ENCODE results near the gene OR10J5. TPM values are rescaled to one million over a fixed set of nuclear protein-coding genes. Genes with fewer than 3 reads are reported as not detected.

The OR10J5 gene
- total and polyA plus RNA-seq, 2 experiments from 2014 or later = not detected

DNA sequence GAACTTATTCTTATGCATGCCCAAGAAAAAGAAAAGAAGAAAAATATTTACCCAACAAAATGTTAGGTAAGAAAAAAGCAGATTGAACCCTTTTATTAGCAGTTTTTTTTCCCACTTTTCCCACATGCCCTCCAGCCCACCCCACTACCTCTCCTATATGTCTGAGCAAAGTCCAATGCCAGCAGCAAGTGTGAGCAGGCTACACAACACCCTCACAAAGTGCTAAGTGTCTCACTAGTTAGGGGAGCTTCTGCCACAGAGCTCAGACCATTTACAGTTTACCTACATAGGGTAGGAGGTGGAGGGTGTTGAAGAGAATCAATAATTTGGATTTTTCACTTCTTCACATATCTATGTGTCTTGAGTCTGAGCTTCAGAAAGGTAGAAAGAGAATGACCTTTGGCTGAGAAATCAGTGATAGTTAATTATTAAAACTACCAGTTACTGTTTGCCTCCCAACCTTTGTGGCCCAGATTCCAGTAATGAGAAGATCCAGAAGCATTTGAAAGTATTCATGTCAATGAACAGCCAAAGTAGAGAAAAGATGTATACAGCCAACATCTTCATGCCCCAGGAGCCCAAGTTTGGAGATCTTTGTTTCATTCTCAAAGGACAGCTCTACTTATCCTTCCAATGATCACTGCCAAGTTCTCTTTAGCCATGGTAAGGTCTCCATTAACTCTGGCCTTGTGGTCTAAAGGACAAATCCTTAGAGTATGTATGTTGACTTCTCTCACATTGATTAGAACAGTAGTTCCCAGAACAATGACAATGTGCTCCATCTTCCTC lies 26.2 kb downstream of the OR10J5 start:
- no peak overlapping the region for H3K4me3 ChIP-seq
- H3K27me3 ChIP-seq (ENCODE audit: insufficient read depth) = no peaks in the 10 kb centered on the region
- Mint-ChIP-seq H3K36me3 (ENCODE audit: low read depth) (no peaks in the 10 kb centered on the region), H3K27me3 (ENCODE audit: insufficient read depth, low read depth, poor library complexity) (no peaks in the 10 kb centered on the region), H3K9me3 (peaks cover 4% of the 10 kb centered on the region; the same call in 2 of the 3 replicates), H3K4me1 (no peaks in the 10 kb centered on the region; the same call in 2 of the 3 replicates), H3K4me3 (no peak overlapping the region), H3K27ac (no peak overlapping the region)
- no peak for TF ChIP-seq STAT1 (IDR thresholded peaks at IDR 0.05; ENCODE audit: unreplicated experiment)
- TF ChIP-seq, protein P1, sequence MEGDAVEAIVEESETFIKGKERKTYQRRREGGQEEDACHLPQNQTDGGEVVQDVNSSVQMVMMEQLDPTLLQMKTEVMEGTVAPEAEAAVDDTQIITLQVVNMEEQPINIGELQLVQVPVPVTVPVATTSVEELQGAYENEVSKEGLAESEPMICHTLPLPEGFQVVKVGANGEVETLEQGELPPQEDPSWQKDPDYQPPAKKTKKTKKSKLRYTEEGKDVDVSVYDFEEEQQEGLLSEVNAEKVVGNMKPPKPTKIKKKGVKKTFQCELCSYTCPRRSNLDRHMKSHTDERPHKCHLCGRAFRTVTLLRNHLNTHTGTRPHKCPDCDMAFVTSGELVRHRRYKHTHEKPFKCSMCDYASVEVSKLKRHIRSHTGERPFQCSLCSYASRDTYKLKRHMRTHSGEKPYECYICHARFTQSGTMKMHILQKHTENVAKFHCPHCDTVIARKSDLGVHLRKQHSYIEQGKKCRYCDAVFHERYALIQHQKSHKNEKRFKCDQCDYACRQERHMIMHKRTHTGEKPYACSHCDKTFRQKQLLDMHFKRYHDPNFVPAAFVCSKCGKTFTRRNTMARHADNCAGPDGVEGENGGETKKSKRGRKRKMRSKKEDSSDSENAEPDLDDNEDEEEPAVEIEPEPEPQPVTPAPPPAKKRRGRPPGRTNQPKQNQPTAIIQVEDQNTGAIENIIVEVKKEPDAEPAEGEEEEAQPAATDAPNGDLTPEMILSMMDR (conservative IDR thresholded peaks at IDR 0.05; ENCODE audit: low read depth in 2 of 2) = no peak
- TF ChIP-seq, protein P2, sequence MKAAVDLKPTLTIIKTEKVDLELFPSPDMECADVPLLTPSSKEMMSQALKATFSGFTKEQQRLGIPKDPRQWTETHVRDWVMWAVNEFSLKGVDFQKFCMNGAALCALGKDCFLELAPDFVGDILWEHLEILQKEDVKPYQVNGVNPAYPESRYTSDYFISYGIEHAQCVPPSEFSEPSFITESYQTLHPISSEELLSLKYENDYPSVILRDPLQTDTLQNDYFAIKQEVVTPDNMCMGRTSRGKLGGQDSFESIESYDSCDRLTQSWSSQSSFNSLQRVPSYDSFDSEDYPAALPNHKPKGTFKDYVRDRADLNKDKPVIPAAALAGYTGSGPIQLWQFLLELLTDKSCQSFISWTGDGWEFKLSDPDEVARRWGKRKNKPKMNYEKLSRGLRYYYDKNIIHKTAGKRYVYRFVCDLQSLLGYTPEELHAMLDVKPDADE (IDR thresholded peaks at IDR 0.05) = no peak
- TF ChIP-seq EZH2phosphoT487 (IDR thresholded peaks at IDR 0.05; ENCODE audit: unreplicated experiment) = no peak
- TF ChIP-seq, protein P3, sequence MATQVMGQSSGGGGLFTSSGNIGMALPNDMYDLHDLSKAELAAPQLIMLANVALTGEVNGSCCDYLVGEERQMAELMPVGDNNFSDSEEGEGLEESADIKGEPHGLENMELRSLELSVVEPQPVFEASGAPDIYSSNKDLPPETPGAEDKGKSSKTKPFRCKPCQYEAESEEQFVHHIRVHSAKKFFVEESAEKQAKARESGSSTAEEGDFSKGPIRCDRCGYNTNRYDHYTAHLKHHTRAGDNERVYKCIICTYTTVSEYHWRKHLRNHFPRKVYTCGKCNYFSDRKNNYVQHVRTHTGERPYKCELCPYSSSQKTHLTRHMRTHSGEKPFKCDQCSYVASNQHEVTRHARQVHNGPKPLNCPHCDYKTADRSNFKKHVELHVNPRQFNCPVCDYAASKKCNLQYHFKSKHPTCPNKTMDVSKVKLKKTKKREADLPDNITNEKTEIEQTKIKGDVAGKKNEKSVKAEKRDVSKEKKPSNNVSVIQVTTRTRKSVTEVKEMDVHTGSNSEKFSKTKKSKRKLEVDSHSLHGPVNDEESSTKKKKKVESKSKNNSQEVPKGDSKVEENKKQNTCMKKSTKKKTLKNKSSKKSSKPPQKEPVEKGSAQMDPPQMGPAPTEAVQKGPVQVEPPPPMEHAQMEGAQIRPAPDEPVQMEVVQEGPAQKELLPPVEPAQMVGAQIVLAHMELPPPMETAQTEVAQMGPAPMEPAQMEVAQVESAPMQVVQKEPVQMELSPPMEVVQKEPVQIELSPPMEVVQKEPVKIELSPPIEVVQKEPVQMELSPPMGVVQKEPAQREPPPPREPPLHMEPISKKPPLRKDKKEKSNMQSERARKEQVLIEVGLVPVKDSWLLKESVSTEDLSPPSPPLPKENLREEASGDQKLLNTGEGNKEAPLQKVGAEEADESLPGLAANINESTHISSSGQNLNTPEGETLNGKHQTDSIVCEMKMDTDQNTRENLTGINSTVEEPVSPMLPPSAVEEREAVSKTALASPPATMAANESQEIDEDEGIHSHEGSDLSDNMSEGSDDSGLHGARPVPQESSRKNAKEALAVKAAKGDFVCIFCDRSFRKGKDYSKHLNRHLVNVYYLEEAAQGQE (IDR thresholded peaks at IDR 0.05; ENCODE audit: unreplicated experiment) = no peak
- TF ChIP-seq EZH2 (IDR thresholded peaks at IDR 0.05; ENCODE audit: low read depth, unreplicated experiment) = no peak
- no peak for TF ChIP-seq NANOG (IDR thresholded peaks at IDR 0.05; ENCODE audit: borderline replicate concordance)
- no peak for TF ChIP-seq CREB1 (CRISPR knock-in tag; IDR thresholded peaks at IDR 0.05; ENCODE audit: low read depth)
- no peak for TF ChIP-seq ZNF114 (CRISPR knock-in tag; IDR thresholded peaks at IDR 0.05)
- TF ChIP-seq POLR2AphosphoS5 (IDR thresholded peaks at IDR 0.05; ENCODE audit: low read depth) = no peak
- H3K27ac ChIP-seq (ENCODE audit: low read depth) = no peak overlapping the region
- ATAC-seq = no peak
- H3K36me3 ChIP-seq (ENCODE audit: insufficient read depth) = no peaks in the 10 kb centered on the region
- no peak for DNase-seq (ENCODE audit: low spot score)
- no peaks in the 10 kb centered on the region for H3K9me2 ChIP-seq (ENCODE audit: insufficient read depth)
- H3K4me1 ChIP-seq (ENCODE audit: insufficient read depth) = no peaks in the 10 kb centered on the region
- no peaks in the 10 kb centered on the region for H4K20me1 ChIP-seq (replicated peaks; ENCODE audit: insufficient read depth)
- H3K79me2 ChIP-seq (replicated peaks; ENCODE audit: insufficient read depth) = no peaks in the 10 kb centered on the region
- H3F3A ChIP-seq (replicated peaks; ENCODE audit: low read depth) = no peaks in the 10 kb centered on the region
- no peak overlapping the region for H2AFZ ChIP-seq
- H3K4me2 ChIP-seq = no peak overlapping the region

All from GM23338 (cell line).